B cell (primary cell): ENCODE data around the gene SLC6A6.

Experiments
- CTCF ChIP-seq: fragments of 200-600 bp; IDR thresholded peaks from one replicate; pipeline ENCODE4 v1.8.0; 2022; ENCODE audit warnings: antibody characterized with exemption, mild to moderate bottlenecking
- EZH2 ChIP-seq: IDR thresholded peaks from 2 replicates; pipeline ENCODE4 v1.6.1; 2012; ENCODE audit warnings: borderline replicate concordance, low read depth, mild to moderate bottlenecking, moderate library complexity, low read length; ENCODE audit not compliant: insufficient read depth, poor library complexity, severe bottlenecking

GRCh38 chr3:14448063-14448462 is 45.7 kb downstream of the SLC6A6 start:
- TF ChIP-seq EZH2 = no peak
- TF ChIP-seq CTCF = no peak
